ENCODE measurements around the gene VRK2.
"Not testable (repeated sequence)": the region's sequence is repeated elsewhere in the genome, so short reads cannot be mapped to it uniquely, and the experiment has no call there.

VRK2 gene

DNA sequence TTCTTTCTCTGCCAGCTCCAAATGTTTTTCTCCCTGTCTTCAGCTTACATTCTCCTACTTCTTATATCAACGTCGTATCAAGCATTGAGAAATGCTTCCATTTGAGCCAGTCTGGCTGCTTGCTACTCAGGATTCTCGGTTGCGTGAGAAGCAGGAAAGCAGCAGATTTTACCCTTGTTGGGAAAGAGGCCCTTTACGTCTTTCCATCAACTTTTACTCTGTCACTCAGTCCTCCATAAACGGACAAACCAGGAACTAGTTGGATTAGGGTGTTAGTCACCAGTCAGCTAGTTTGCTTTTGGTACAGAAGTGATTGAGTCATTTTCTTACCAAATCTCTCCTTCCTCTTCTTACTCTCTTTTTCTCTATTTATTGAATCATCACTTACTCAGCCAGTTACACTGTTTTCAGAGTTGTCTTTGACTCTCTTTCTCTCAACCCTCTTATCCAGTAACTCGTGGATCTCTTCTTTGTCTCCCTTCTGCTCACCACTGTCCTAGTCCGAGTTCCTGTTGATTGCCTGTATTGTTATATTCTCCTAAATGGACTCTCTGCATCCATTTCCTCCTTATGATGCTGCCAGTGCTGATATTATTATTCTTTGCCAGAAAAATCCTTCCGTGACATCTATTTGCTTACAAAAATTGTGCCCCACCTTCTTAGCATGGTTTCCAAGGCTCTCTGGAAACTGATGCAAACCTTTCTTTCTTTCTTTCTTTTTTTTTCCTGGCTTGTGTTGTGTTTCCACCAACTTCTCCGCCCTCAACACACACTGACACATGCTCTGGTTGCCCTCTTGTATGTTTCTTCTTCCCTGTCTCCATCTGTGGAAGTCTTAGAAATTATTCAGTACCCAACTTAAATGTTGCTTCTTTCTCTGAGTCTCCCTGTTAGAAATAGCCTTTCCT is 61.5 kb downstream of the VRK2 start:
- no peak for DNase-seq (ENCODE audit: low read depth)

DNA sequence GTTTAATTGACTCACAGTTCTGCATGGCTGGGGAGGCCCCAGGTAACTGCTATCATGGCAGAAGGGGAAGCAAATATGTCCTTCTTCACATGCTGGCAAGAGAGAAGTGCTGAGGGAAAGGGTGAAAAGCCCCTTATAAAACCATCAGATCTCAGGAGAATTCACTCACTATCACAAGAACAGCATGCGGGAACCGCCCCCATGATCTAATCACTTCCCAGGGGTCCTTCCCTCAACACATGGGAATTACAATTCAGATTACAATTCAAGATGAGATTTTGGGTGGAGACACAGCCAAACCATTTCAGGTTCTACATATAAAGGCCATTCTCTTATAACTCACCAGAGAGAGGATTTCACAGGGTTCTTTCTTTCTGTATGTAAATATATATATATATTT is 62.9 kb downstream of the VRK2 start:
- no peak for DNase-seq (ENCODE audit: low read depth)

DNA sequence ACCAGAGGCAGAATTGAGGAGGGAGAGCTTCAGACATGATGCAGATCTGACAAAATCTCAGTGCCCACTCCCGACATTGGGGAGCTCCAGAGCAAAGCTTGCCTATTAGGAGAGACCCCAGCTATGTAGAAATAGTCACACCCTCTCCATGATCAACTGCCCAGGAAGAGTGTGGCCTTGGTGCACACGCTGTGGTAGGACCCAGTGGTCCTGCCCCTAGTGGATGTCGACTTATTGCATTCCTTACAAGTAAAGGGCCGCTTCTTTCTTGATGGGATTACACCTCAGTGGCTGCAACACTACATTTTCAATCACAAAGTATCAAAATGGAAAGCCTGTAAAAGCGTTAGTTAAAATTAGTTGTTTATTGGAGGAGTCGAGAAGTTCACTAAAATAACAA is 64.2 kb downstream of the VRK2 start:
- DNase-seq (ENCODE audit: low read depth): no peak

DNA sequence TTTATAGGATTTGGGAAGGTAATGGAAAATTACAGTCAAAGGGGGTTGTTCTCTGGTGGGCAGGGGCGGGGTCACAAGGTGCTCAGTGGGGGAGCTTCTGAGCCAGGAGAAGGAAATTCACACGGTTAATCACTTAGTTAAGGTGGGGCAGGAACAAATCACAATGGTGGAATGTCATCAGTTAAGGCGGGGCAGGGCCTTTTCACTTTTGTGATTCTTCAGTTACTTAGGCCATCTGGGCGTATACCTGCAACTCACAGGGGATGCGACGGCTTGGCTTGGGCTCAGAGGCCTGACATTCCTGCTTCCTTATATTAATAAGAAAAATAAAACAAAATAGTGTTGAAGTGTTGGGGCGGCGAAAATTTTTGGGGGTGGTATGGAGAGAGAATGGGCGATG is 67.0 kb downstream of the VRK2 start:
- DNase-seq (ENCODE audit: low read depth): not testable (repeated sequence)

DNA sequence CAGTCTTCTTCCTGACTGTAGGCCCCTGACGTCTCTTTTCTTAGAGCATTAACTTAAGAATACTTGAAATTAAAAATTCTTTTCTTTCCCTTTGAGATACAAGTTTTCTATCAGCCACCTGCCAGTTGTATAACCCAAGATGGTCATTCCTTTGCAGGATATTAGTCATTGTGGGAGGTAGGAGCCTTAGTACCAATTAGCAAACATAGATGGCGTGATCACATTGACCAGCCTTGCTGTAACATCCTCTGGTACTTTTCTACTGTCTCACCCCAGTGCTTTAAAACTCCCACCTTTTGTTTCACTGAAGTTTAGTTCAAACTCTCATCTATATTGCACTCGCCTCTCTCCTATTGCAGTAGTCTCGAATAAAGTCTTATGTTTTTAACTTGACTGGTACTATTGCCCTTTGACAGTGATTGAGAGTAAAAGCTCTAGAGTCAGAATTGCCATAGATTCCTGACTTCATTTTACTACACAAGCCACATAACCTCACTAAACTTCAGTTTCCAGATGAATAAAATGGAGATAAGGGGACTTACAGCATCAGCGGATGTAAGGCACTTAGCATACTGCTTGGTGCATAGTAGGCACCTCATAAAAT is 74.1 kb downstream of the VRK2 start:
- DNase-seq (ENCODE audit: low read depth): no peak

DNA sequence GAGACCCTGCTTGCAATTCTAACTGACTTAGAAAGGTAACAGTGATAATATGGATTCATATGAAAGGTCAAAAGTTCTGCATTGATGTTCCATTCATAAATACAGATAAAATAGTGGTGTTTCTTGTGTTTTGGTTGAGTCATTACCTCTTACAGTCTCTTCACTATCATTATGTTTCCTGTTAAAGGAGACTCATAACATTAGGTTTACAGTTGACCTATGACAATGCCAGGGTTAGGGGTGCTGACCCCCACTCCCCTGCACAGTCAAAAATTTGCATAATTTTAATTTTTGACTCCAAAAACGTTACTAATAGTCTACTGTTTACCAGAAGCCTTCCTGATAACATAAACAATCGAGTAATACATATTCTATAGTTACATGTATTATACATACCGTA is 75.4 kb downstream of the VRK2 start:
- DNase-seq (ENCODE audit: low read depth): no peak

DNA sequence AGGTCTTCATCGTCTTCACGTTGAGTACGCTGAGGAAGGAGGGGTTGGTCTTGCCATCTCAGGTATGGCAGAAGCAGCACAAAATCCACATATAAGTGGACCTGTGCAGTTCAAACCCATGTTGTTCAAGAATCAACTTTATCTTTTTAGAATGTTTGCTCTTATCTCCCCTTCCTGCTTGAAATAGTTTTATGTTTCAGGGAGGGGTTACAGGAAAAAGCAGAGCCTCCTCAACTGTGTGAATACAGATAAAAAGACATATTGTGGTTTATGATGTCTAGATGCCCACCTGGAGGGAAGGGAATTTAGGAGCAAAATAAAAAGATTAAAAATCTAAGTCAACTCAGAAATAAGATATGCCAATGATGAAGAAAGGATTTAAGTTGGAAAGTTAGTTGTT is 75.9 kb downstream of the VRK2 start:
- DNase-seq (ENCODE audit: low read depth): no peak

DNA sequence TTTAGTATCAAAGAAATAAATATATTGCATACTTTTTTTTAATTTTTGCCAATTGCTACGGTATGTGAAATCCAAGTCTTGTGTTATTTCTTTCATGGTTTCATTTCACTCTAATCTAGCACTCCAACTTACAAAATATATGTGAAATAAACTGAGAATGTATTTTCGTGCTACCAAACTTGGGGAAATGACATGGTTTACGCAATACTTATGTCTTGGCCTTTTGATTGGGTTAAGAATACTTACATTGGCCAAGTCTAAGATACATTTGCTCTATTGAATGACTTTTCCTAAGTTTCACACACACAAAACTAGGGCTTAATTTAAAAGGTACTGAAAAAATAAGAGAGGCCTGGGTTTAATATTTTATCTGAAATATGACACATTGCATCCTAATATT is 80.5 kb downstream of the VRK2 start:
- no peak for DNase-seq (ENCODE audit: low read depth)

DNA sequence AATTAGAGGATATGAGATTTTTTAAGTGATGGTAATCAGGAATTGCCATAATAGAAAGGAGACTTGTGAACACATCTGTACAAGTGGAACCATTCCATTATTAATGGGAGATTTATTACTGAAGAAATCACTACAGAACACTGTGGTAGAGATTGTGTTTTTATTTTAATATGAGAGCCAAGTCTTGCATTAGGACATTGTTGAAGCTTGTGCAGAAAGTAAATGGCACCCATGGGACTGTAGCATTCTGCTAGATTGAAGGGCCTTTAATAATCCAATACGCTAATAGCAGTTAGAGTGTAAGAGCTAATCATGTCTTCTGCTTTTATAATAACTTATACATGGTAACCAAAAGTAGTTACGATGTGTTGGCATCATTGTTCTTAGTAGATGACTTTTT is 83.6 kb downstream of the VRK2 start:
- no peak for DNase-seq (ENCODE audit: low read depth)

DNA sequence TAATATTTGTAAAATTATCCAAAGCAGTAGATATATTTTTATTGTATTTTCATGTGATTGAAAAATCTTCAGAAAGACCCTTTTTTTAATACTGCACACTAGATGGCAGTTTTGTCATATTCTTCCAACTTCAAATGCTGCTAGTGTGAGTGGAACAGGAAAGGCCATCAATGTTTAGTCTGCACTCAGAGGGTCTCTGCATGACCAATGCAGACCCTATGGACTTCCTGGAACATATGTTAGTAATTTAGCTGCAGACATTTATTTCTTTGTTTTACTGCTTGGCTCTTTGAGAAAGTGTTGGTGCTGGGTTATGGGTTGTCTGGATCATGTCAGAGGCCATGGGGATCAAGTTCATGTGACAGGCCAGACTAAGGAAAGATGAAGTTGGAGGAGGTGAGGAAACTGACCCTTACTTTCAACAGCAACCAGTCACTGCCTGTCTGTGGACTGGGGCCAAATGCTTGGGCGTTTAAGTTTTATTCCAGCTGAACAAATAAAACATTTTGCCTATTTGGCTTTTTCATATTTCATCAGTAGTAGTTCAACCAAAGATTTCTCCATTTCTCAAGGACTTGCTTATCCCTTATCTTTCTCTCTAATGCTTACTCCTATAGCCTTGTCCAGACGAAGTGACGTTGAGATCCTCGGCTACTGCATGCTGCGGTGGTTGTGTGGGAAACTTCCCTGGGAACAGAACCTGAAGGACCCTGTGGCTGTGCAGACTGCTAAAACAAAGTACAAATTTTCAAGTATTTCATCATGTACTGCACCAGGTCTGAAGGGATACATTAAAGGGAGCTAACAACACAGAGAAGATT is 84.8 kb downstream of the VRK2 start:
- DNase-seq (ENCODE audit: low read depth): no peak

DNA sequence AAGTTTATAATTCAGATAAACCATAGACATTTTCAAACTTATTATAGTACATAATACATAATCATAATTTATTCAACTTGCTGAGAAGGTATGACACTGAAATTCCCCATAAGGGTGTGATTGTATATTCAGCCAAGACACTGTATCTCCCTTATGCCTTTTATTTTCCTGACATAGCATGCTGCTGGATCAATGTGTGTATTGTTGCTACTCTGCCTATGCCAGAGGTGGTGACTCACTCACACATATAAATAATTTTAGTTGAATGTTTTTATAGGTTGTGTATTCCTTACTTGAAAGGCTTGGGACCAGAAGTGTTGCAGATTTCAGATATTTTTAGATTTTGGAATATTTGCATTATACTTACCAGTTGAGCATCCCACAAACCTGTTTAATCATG is 86.8 kb downstream of the VRK2 start:
- DNase-seq (ENCODE audit: low read depth): no peak

DNA sequence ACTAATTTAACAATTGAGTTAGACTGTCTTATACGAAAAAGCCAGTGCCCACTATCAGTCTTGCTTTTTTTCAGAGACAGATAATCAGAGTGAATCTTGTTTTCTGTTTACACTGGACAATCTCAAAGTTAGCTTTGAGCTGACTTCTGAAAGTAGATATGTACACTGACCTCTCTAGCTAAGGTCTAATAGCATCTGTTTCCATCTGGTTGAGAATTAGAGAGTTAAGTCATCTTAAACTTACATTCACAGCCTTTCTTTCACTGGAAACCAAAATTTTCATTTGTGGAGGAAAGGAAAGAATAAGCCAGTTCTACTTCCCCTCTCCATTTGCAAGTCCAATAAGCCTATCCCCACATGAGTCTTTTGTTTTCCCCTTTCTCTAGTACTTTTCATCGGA is 89.3 kb downstream of the VRK2 start:
- DNase-seq (ENCODE audit: low read depth): no peak

DNA sequence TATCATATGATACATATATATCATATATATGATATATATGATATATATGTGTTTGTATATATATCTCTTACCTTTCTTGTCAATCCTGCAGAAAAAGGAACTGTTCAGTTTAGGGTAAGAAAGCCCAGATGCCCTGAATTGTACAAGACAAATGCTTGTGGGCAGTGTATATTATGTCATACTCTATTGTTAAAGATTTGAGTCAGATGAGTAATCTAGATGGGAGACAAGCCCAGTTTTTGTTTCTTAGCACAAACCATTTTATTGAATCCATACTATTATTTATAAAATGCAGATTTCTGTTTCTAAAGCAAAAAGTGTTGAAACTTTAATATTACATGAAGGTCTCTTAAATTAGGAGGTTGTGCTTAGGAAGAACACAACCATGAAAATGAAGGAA is 90.6 kb downstream of the VRK2 start:
- DNase-seq (ENCODE audit: low read depth): no peak

DNA sequence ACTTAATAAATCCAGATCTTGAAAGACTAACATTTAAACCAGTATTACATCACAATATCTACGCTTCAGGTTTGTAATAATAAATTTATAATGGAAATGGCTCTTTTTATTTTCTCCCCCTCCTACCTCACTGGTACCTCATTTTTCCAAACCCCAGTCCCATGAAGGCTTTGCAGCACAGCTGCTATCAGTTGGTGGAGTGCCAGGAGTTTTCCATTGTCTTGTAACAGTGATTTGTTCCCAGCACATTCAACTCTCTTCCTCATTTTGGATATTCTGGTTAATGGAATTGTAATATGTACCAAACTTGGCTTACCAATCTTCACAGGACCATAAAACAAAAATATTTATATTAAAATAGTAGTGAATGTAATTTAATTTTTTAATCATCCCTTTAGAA is 91.2 kb downstream of the VRK2 start:
- no peak for DNase-seq (ENCODE audit: low read depth)

DNA sequence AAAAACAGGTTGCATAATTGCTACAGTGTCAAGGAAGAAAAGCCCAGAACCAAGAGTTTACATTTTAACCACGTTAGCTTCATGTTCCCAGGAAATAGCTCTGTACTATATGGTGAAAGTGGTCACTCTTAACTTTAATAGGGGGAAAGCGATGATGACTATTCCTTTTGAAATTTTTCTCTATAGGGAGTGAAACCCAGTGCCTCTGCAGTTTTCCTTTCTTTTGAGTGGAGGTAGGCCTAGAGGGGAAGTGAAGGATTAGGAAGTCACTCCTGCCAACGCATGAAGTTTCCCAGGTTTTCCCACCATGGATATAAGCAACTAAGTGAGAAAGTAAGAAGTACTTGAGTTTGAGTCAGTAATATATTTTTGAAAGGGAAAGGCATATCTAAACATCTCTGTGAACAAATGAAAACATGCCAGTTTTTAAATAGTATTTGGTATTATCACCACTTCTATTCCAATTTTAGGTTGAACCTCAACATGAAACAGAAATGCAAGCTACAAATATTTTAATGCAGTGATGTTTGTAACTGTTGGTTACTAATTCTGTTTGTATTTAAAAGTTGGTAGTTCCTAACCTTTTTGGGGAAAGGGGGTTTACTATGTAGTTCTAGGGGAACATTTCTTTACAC is 91.9 kb downstream of the VRK2 start:
- no peak for DNase-seq (ENCODE audit: low read depth)

DNA sequence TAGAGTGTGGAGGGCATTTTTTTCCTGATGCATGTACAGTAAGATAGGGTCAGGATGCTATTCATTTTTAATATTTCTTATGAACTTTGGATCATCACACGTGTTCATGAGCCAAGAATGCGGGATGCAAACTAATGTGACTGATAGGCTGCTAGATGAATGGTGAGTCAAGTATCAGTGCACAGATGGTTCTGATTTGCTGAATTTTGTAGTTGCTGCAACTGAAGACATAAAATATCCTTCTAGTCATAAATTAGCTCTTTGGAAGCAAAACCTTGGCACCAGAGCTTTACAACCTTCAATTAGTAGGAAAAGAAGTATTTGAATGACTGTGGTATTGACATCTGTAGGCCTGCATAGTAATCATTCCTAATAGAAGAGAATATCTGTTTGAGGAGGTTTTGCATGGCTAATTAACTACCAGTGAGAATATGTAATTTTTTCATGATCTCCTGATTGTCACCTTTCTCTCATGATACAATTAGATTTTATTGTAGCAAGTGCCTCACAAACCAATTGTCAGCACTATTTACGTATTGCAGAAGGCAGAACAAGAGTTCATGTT is 94.0 kb downstream of the VRK2 start:
- DNase-seq (ENCODE audit: low read depth): no peak

DNA sequence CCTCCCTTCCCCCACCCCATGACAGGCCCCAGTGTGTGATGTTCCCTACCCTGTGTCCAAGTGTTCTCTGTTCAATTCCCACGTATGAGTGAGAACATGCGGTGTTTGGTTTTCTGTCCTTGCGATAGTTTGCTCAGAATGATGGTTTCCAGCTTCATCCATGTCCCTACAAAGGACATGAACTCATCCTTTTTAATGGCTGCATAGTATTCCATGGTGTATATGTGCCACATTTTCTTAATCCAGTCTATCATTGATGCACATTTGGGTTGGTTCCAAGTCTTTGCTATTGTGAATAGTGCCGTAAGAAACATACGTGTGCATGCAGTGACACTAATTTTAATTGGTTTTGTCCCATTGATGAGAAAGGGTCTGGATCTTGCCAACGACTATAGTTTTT is 99.2 kb downstream of the VRK2 start:
- not testable (repeated sequence) for DNase-seq (ENCODE audit: low read depth)

DNA sequence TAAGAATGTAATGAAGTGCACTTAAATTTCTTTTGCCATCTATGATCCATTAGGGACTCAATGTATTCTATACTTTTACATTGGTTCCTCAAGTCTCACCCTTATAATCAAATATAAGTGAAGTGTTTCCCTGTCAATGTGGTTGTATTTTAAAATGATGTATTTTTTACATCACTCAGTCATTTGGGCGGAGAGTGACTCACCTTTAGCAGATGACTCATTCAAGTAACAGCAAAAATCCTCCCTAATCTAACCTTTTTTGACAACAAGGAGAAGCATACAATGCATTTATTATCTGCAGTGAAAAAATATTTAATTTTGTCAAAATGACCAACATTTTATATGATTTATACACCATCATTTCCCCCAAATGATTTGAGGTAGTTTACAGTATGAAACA is 100.1 kb downstream of the VRK2 start:
- no peak for DNase-seq (ENCODE audit: low read depth)

DNA sequence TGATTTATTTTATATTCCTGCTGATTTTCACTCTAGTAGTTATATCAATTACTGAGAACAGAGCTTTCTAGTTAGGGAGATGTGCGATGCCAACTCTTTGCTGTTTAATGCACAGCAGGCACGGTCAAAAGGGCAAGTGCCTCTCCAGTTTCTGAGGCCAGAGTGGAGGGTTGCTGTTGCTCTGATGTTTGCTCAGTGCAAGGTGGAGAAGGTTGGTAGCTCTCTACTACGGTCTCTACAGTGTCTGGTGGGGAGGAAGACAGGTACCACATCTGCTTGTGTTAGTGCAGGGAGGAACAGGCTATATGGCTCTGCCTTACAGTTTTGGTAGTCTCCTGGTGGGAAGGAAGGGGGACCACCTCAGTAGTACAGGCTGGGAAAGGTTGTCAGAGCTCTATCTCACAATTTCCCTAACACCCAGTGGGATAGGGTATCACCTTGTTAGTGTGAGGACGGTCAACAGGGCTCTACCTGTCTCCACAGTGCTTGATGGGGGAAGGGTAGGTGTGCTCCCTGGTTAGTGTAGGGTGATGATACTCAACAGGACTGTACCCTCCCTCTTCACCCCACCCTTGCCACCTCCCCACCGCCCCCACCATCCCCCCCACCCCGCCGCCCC is 108.7 kb downstream of the VRK2 start:
- DNase-seq (ENCODE audit: low read depth): no peak

DNA sequence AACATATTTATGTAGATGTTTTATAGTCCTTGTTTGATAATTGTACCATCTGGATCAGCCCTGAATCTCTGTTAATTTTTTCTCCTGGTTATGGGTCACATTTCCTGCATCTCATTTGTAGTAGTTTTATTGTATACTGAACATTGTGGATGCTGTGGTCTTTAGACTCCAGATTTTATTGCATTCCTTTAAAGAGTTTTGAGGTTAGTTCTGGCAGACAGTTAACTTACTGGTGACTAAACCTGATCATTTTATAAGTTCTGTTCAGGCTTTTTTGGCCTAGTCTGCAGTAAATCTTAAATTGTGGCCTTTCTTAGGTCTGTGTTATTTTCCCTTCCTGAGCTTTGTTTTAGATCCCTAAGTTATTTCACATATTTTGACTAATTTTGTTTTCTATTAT is 110.2 kb downstream of the VRK2 start:
- no peak for DNase-seq (ENCODE audit: low read depth)

DNA sequence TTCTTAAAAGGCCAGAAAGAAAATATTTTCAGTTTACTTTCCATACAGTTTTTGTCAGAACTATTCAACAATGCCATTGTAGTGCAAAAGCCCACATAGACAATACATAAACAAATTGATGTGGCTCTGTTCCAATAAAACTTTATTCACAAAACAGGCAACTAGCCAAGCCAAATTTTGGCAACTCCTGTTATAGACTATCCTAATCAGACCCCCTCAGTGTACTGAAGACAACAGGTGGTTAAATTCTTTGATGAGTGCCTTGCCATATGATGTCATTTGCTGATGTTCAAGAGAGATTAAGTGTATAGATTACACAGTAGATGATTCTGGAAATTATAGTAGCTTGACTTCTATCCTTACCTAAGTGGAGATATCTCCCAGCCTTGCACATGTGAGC is 111.1 kb downstream of the VRK2 start:
- DNase-seq (ENCODE audit: low read depth): no peak

DNA sequence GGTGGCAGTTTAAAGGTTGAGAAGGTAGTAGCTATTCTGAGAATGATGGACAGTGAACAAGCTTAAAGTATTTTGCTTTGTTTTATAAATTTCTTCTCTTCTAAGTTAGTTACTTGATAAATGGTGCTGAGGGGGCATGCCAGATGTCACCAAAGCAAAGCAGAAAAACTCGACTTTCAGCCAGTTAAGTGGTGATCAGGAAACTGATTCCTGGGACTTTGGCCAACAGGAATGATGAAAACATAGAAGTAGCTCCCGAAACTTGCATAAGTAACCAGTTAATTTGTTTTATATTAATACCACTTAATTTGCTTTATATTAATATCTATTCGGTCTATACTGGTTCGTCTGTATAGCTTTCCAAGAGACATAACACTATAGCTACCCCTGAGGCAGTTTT is 111.9 kb downstream of the VRK2 start:
- no peak for DNase-seq (ENCODE audit: low read depth)

Measured in T follicular helper cell (primary cell).